T-helper 1 cell (primary cell): Measurements from ENCODE around the gene HDAC4.

Experiments used
- DNase-seq, 5 donors: peaks; one replicate each; pipeline ENCODE4 v3.0.0-alpha.2; 2012 to 2020

Gene HDAC4

GRCh38 chr2:239198221-239198620 lies 202.6 kb downstream of the HDAC4 start:
- DNase-seq, result no peak

GRCh38 chr2:239197146-239197545 lies 203.7 kb downstream of the HDAC4 start:
- no peak for DNase-seq

- DNase-seq, result no peak
These were observed 204.3 kb downstream of the HDAC4 start for GRCh38 chr2:239196474-239197021.

GRCh38 chr2:239195992-239196391 lies 204.8 kb downstream of the HDAC4 start:
- no peak for DNase-seq

GRCh38 chr2:239195318-239195871 lies 205.4 kb downstream of the HDAC4 start:
- no peak for DNase-seq

- no peak for DNase-seq
These were observed 206.0 kb downstream of the HDAC4 start for GRCh38 chr2:239194731-239195317.

- no peak for DNase-seq
These were observed 206.7 kb downstream of the HDAC4 start for GRCh38 chr2:239193925-239194677.

GRCh38 chr2:239193401-239193811 lies 207.4 kb downstream of the HDAC4 start:
- no peak for DNase-seq

GRCh38 chr2:239192975-239193374 lies 207.8 kb downstream of the HDAC4 start:
- no peak for DNase-seq

- no peak for DNase-seq
These were observed 208.4 kb downstream of the HDAC4 start for GRCh38 chr2:239192456-239192855.

GRCh38 chr2:239190921-239191885 lies 209.6 kb downstream of the HDAC4 start:
- DNase-seq, result no peak

- DNase-seq, result no peak
These were observed 210.5 kb downstream of the HDAC4 start for GRCh38 chr2:239190361-239190760.

GRCh38 chr2:239189711-239190131 lies 211.1 kb downstream of the HDAC4 start:
- no peak for DNase-seq

GRCh38 chr2:239188536-239188935 lies 212.3 kb downstream of the HDAC4 start:
- DNase-seq, result no peak

GRCh38 chr2:239187464-239188253 lies 213.2 kb downstream of the HDAC4 start:
- DNase-seq, result no peak

GRCh38 chr2:239186516-239187357 lies 214.1 kb downstream of the HDAC4 start:
- DNase-seq, result no peak

GRCh38 chr2:239184968-239185903 lies 215.6 kb downstream of the HDAC4 start:
- DNase-seq, result no peak

- DNase-seq, result no peak
These were observed 216.6 kb downstream of the HDAC4 start for GRCh38 chr2:239184179-239184578.

- no peak for DNase-seq
These were observed 217.6 kb downstream of the HDAC4 start for GRCh38 chr2:239182981-239183791.
